ENCODE results near the gene PAK6. TPM values are rescaled to one million over a fixed set of nuclear protein-coding genes. Genes with fewer than 3 reads are reported as not detected.

The PAK6 gene
- total RNA-seq, 4 donors from 2014 or later, result 0.84 to 2.0 TPM; not detected in 2

DNA sequence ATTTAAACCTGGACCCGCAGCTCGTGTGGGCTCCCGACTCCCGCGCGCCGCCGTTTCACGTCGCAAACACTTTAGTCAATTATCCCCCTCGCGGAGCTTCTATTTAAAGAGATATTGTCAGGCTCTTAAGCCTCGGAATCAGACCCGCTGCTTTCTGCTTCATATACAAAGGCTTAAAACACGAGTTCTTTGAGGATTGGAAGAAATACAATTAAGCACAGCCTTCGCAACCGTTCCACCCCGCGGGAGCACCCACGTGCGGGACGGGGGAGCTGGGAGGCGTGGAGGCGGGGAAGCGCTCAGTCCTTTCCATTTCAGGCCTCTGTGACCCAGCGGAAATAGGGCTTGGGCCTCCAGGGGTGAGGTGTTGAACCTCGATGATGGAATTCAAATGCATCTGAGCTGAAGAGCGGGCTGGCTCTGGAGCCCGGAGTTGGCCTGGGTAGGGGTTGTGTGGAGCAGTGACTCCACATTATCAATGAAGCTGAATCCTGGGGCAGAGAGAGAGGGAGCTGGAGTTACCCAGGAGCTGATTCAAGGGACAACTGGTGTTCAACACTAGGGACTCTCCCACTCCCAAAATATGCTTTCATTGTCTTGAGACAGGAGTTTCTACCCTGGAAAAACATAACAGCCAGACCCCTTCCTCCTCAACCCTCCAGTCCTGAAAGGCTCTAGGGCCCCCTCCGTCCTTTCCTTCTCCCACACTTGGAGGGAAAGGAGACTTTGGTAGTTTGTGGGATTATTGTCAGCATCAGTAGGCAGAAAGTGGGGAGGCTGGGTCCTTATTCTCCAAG lies 41.6 kb downstream of the PAK6 start:
- Histone ChIP-seq H3K4me1 (peaks cover 0 to 42% (median 20%) of the 10 kb centered on the region in 4 donors), H3K36me3 (no peaks in the 10 kb centered on the region), H3K27me3 (peaks cover 0 to 74% of the 10 kb centered on the region in 2 donors), H3K27ac (no peak overlapping the region), H3K4me3 (no peak overlapping the region), H3K9me3 (no peaks in the 10 kb centered on the region)
- no peak for DNase-seq (ENCODE audit: low spot score in 2 of 2)
- WGBS, 2 donors, result 41 to 42% methylated on average over 30 of the region's 30 CpGs
- TF ChIP-seq, protein P1, sequence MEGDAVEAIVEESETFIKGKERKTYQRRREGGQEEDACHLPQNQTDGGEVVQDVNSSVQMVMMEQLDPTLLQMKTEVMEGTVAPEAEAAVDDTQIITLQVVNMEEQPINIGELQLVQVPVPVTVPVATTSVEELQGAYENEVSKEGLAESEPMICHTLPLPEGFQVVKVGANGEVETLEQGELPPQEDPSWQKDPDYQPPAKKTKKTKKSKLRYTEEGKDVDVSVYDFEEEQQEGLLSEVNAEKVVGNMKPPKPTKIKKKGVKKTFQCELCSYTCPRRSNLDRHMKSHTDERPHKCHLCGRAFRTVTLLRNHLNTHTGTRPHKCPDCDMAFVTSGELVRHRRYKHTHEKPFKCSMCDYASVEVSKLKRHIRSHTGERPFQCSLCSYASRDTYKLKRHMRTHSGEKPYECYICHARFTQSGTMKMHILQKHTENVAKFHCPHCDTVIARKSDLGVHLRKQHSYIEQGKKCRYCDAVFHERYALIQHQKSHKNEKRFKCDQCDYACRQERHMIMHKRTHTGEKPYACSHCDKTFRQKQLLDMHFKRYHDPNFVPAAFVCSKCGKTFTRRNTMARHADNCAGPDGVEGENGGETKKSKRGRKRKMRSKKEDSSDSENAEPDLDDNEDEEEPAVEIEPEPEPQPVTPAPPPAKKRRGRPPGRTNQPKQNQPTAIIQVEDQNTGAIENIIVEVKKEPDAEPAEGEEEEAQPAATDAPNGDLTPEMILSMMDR (IDR thresholded peaks at IDR 0.05), result no peak
- TF ChIP-seq EP300 (IDR thresholded peaks at IDR 0.05) (no peak), POLR2A (IDR thresholded peaks at IDR 0.05) (no peak)

DNA sequence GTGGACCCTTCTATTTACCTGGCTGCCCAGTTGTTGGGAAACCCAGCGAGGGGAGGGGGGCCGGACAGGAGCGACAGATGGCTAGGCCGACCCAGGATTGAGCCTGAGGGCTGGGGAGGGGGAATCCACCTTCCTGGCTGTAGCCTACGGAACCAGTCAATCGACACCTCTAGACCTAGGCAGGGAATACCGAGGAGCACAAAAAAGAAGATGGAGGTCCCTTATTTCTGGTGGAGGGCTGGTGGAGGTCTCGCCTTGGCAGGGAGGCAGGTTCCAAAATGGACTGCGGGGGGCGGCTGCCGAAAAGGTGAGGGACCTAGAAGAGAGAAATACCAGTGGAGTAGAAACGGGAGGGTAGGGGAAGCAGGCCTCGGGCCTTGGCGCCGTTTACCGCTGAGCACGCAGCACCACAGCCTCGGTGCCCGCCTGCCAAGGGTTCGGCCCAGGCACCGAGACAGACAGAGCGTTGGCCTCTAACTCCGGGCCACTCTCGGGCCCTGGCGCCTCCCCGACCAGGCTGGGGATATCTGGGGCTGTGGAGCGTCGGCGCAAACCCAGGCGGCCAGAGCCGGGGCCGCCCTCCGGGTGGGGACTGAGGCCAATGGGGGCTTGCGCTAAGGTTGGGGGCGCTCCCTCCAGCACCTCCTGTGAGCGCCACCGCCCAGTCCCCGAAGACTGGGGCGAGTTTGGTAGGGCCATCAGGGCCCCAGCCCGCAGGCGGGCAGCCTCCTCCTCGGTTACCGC lies 42.4 kb downstream of the PAK6 start:
- no peaks in the 10 kb centered on the region for H3K9me3 ChIP-seq
- no peaks in the 10 kb centered on the region for H3K36me3 ChIP-seq
- H3K27me3 ChIP-seq, result peaks cover 0 to 75% of the 10 kb centered on the region in 2 donors
- whole genome bisulfite sequencing, 2 donors, result 57% methylated on average over 25 to 36 of the region's 43 CpGs
- peaks cover 0 to 46% (median 20%) of the 10 kb centered on the region in 4 donors for H3K4me1 ChIP-seq
- peak overlapping the region in 2 of 4 donors; percentile 12 to 50 for H3K4me3 ChIP-seq
- TF ChIP-seq EP300 (IDR thresholded peaks at IDR 0.05) (no peak), POLR2A (IDR thresholded peaks at IDR 0.05) (no peak)
- TF ChIP-seq, protein P1 (IDR thresholded peaks at IDR 0.05), result no peak
- DNase-seq (ENCODE audit: low spot score in 2 of 2), result no peak
- no peak overlapping the region for H3K27ac ChIP-seq

DNA sequence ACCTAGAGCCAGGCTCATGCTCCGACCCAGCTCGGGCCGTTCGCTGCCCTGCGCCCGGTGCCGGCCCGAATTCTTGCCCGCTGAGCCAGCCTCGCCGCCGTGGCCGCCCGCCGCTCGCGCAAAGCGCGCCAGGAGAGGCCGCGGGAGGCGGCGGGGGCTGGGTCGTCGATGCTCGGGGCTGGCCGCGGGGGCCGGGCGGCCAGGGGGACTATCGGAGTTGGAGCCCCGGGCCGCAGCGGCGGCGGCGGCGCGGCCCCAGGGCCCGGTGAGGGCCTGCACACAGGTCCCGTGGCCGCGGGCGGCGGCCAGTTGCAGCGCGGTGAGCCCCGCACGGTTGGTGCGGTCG lies 42.9 kb downstream of the PAK6 start:
- no peaks in the 10 kb centered on the region for H3K9me3 ChIP-seq
- peaks cover 0 to 79% of the 10 kb centered on the region in 2 donors for H3K27me3 ChIP-seq
- H3K4me3 ChIP-seq, result peak overlapping the region in 3 of 4 donors; percentile 20 to 50 (median 49)
- 0 to 8% methylated on average over 6 to 29 of the region's 51 CpGs for WGBS, 2 donors
- TF ChIP-seq POLR2A (IDR thresholded peaks at IDR 0.05), result no peak
- TF ChIP-seq, protein P1 (IDR thresholded peaks at IDR 0.05), result no peak
- TF ChIP-seq EP300 (IDR thresholded peaks at IDR 0.05), result no peak
- H3K4me1 ChIP-seq, result peaks cover 0 to 46% (median 20%) of the 10 kb centered on the region in 4 donors
- DNase-seq (ENCODE audit: low spot score in 2 of 2), result no peak
- H3K27ac ChIP-seq, result no peak overlapping the region
- no peaks in the 10 kb centered on the region for H3K36me3 ChIP-seq

DNA sequence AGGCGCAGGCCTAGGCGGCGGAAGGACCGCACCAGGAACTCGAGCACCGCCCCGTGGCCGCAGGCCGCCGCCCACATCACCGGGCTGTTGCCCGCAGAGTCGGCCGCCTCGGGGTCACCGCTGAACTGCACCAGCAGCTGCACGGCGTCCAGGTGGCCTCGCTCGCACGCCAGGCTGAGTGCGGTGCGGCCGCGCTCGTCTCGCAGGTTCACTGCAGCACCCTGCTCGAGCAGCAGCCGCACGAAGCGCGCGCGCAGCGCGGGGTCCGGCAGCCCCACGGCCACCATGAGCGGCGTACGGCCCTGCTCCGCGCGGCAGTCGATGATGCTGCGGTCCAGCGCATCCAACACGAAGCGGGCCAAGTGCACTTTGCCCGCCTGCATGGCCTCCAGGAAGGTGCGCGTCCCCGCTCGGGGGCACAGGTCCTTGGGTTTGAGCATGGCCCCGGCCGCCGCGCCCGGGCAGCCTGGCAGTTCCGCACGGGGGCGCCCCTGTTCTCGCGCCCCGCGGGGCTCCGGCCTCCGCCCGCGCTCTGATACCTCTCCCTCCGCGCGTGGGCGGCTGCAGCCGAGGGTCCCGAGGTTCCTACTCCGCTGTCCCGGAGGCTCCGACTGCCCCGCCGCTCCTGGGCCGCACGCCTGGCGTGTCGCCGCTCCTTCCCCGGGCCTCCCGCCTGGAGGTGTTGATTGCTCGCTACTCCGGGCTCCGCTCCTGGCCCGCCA lies 43.4 kb downstream of the PAK6 start:
- Histone ChIP-seq H3K27me3 (peaks cover 0 to 76% of the 10 kb centered on the region in 2 donors), H3K4me1 (peaks cover 0 to 46% (median 20%) of the 10 kb centered on the region in 4 donors), H3K27ac (no peak overlapping the region), H3K4me3 (peak overlapping the region; percentile 20 to 50 (median 40)), H3K9me3 (no peaks in the 10 kb centered on the region), H3K36me3 (no peaks in the 10 kb centered on the region)
- WGBS, 2 donors, result 2% methylated on average over 35 to 70 of the region's 92 CpGs
- TF ChIP-seq, protein P1 (IDR thresholded peaks at IDR 0.05), result peak in 2 of 5 experiments; percentile 33 to 37
- no peak for TF ChIP-seq EP300 (IDR thresholded peaks at IDR 0.05)
- no peak for DNase-seq (ENCODE audit: low spot score in 2 of 2)

Measured in tibial nerve (tissue), 4 donors.